ENCODE measurements around the gene GTF2A1.

Gene GTF2A1

DNA sequence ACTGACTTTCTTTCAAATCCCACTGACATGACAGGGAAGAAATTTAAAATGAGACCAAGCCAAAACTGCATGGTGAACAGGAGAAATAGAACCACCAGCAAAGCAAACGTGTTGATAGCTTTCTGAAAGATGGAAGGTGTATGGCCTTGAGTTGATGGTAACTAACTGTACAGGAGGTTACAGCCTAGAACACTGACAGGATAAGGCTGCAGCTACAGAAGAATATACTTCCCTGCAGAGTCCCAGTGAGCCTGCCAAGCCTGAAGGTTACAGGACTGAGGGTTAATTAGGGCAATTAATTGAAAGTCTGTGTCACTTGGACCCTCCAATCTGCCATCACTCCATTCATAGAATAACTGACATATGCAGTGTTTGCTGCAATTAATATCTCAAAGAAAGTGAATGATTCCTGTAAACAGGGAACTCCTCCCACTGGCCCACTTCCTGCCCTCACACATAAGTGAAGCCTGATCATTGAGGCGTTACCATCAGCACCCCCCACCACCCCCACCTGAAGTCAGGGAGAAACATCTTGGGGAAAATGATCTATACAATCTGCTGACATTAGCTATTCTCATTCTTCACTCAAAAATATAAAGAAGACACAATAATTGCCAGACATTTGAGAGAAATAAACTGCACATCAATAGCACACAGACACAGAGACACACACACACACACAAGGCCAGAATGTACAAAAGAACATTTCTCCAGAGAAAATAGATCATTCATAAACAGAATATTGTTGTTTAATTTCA is 73.4 kb downstream of the GTF2A1 start:
- TF ChIP-seq, protein P1, sequence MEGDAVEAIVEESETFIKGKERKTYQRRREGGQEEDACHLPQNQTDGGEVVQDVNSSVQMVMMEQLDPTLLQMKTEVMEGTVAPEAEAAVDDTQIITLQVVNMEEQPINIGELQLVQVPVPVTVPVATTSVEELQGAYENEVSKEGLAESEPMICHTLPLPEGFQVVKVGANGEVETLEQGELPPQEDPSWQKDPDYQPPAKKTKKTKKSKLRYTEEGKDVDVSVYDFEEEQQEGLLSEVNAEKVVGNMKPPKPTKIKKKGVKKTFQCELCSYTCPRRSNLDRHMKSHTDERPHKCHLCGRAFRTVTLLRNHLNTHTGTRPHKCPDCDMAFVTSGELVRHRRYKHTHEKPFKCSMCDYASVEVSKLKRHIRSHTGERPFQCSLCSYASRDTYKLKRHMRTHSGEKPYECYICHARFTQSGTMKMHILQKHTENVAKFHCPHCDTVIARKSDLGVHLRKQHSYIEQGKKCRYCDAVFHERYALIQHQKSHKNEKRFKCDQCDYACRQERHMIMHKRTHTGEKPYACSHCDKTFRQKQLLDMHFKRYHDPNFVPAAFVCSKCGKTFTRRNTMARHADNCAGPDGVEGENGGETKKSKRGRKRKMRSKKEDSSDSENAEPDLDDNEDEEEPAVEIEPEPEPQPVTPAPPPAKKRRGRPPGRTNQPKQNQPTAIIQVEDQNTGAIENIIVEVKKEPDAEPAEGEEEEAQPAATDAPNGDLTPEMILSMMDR (IDR thresholded peaks at IDR 0.05; ENCODE audit: insufficient read depth, low read depth, low read length, missing control alignments) = no peak
- no peak for DNase-seq (ENCODE audit: low read depth)
- no peak overlapping the region for H3K4me3 ChIP-seq (ENCODE audit: low read depth, low read length)

DNA sequence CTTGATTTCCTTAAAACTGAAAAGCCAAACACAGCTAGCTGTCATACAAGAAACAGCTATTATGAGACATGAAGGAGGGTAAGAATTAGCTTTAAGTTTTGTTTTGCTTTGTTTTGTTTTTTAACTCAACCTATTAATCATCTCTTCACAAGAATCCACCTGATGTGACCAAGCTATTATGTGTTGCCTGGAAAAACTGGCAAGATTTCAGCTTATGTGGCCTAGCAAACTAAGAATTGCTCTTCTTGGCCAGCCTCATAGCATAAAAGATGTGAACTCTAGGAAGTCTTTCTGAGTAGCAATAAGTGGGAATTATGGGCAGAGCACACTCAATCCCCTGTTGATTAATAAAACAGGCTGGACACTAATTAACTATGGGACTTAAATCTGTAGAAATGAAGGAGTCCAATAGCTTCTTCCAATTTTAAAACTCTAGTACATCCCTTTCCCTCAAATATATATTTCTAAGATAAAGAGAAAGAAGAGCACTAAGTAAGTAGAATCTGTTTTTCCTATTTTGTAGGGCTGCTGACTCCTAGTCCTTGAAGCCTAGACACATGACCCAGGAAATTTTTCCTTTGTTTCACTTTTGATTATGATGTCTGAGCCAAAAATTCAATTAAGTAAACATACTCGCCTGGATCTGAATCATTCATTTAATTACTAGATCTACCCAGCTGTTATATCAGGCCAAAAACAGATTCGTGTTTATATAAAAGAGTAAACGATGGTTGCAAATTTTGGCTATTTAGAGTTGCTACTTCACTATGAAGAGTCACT is 75.7 kb downstream of the GTF2A1 start:
- TF ChIP-seq, protein P1 (IDR thresholded peaks at IDR 0.05; ENCODE audit: insufficient read depth, low read depth, low read length, missing control alignments) = no peak
- no peak overlapping the region for H3K4me3 ChIP-seq (ENCODE audit: low read depth, low read length)
- no peak for DNase-seq (ENCODE audit: low read depth)

DNA sequence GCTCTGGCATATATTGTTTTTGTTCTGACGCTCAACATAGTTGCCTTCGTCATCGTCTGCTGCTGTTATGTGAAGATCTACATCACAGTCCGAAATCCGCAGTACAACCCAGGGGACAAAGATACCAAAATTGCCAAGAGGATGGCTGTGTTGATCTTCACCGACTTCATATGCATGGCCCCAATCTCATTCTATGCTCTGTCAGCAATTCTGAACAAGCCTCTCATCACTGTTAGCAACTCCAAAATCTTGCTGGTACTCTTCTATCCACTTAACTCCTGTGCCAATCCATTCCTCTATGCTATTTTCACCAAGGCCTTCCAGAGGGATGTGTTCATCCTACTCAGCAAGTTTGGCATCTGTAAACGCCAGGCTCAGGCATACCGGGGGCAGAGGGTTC is 77.0 kb downstream of the GTF2A1 start:
- TF ChIP-seq, protein P1 (IDR thresholded peaks at IDR 0.05; ENCODE audit: insufficient read depth, low read depth, low read length, missing control alignments) = no peak
- DNase-seq (ENCODE audit: low read depth) = no peak
- H3K4me3 ChIP-seq (ENCODE audit: low read depth, low read length) = no peak overlapping the region

DNA sequence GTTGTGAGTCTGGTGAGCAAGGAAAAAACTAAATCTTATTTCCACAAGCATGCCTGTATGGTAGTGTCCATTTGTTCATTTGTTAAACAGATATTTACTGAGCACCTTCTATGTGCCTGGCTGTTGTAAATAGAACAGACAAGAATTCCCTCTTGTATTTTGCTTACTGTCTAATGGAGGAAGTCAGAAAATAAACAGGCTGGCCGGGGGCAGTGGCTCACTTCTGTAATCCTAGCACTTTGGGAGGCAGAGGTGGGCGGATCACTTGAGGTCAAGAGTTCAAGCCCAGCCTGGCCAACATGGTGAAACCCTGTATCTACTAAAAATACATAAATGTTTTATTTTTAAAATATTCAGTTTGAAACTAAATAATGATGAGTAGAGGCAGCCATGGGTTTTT is 79.3 kb downstream of the GTF2A1 start:
- TF ChIP-seq, protein P1 (IDR thresholded peaks at IDR 0.05; ENCODE audit: insufficient read depth, low read depth, low read length, missing control alignments) = no peak
- no peak for DNase-seq (ENCODE audit: low read depth)

DNA sequence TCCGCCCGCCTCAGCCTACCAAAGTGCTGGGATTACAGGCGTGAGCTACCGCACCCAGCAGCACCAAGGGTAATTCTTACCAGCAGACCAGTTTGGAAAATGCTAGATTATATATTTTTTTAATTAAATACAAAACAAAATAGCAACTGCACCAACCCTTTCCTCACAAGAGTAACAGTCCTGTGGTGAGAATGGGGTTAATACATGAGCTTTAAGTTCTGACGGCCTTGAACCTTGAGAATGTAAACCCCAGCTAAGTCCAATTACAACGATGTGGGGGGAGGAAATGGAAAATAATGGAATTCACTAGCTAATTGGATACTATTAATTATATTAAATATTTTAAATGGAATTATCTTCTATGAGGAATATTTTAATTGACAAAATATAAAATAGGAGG is 82.3 kb downstream of the GTF2A1 start:
- TF ChIP-seq, protein P1 (IDR thresholded peaks at IDR 0.05; ENCODE audit: insufficient read depth, low read depth, low read length, missing control alignments) = no peak
- no peak for DNase-seq (ENCODE audit: low read depth)
- no peak overlapping the region for H3K4me3 ChIP-seq (ENCODE audit: low read depth, low read length)

More for the DNA sequence above, 79.3 kb downstream of the GTF2A1 start:
- H3K4me3 ChIP-seq (ENCODE audit: low read depth, low read length) = no peak overlapping the region

DNA sequence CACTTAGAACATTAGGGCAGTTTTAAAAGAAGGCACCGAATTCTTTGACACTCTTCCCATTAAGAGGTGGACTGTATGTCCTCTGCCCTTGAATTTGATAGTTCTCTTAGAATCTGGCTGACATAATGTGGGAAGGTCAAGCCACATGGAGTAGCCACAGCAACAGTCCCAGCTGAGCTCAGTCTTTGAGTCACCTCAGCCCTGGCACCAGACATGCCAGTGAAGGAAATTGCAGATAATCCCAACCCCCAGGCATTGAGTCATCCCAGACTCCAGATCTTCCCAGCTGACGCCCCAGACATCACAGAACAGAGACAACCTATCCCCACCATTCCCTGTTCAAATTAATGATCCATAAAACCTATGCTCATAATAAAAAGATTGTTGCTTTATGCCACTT is 83.4 kb downstream of the GTF2A1 start:
- no peak overlapping the region for H3K4me3 ChIP-seq (ENCODE audit: low read depth, low read length)
- TF ChIP-seq, protein P1 (IDR thresholded peaks at IDR 0.05; ENCODE audit: insufficient read depth, low read depth, low read length, missing control alignments) = no peak
- no peak for DNase-seq (ENCODE audit: low read depth)

Data from GM12865 (cell line).